HCT116 (cell line): ENCODE data around the gene SOHLH2.

Experiments
- EGR1 ChIP-seq: IDR thresholded peaks from 2 replicates; pipeline ENCODE4 v1.6.1; 2012; ENCODE audit warnings: low read depth
- TF ChIP-seq, protein P1 (sequence below), 3 experiments: fragments of 200-600 bp in 1 of 3; sonication (generic) in 1 of 3; IDR thresholded peaks in 2 of 3; conservative IDR thresholded peaks in 1 of 3; 2 replicates each; pipeline ENCODE4 v1.5.1; 2012 to 2017; ENCODE audit warnings: low read depth in 2 of 3, low read length in 2 of 3, antibody characterized with exemption in 1 of 3, borderline replicate concordance in 1 of 3, control low read depth in 1 of 3, mild to moderate bottlenecking in 1 of 3, mixed read lengths in 1 of 3, mixed run types in 1 of 3, moderate library complexity in 1 of 3; ENCODE audit not compliant: insufficient read depth in 1 of 3

DNA sequence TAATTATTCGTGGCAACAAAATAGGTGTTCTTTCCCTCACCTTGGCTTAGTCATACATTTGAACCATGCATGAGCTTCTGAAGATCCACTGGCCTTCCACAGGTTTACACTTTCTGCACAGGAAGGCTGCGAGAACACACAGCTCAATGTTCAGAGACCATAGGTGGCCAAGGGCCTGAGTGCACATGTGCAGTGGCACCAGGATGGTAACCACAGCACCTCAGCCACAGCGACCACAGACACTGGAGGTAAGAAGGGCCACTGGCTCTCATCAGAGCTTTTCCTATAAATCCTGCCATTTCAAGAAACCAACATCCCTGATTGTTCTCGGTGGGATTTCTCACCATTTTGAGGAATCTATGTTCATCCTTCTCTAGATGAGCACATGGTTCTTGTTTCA is 84.8 kb downstream of the SOHLH2 start:
- no peak for TF ChIP-seq EGR1
- TF ChIP-seq, protein P1, sequence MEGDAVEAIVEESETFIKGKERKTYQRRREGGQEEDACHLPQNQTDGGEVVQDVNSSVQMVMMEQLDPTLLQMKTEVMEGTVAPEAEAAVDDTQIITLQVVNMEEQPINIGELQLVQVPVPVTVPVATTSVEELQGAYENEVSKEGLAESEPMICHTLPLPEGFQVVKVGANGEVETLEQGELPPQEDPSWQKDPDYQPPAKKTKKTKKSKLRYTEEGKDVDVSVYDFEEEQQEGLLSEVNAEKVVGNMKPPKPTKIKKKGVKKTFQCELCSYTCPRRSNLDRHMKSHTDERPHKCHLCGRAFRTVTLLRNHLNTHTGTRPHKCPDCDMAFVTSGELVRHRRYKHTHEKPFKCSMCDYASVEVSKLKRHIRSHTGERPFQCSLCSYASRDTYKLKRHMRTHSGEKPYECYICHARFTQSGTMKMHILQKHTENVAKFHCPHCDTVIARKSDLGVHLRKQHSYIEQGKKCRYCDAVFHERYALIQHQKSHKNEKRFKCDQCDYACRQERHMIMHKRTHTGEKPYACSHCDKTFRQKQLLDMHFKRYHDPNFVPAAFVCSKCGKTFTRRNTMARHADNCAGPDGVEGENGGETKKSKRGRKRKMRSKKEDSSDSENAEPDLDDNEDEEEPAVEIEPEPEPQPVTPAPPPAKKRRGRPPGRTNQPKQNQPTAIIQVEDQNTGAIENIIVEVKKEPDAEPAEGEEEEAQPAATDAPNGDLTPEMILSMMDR (IDR thresholded peaks at IDR 0.05 in 2 of 3, conservative IDR thresholded peaks at IDR 0.05 in 1 of 3; ENCODE audit: borderline replicate concordance in 1 of 3, insufficient read depth in 1 of 3, low read depth in 2 of 3, low read length in 2 of 3), result no peak
